Stimulated activated CD4-positive, alpha-beta T cell treated with anti-CD3 and anti-CD28 coated beads, Interleukin-1b, Interleukin-23, amount 100 ng/mL, for 24 hours (primary cell): ENCODE results near the gene MTFMT.
"Not testable (repeated sequence)": the region's sequence is repeated elsewhere in the genome, so short reads cannot be mapped to it uniquely, and the experiment has no call there.

Experiments
- DNase-seq, 4 experiments: peaks; one replicate each; pipeline ENCODE4 v3.0.0-alpha.2; 2020; ENCODE audit warnings: low read depth in 4 of 4, low spot score in 1 of 4

Gene MTFMT

GRCh38 chr15:65028921-65029735 is at the start of gene MTFMT:
MTFMT (minus strand) TSS chr15:65029639; CDS start chr15:65029613, 26 bp downstream.
- peak; percentile 90 to 96 (median 94) for DNase-seq

GRCh38 chr15:65077981-65078352 is 48.5 kb upstream of the MTFMT start:
- peak; percentile 12 to 39 (median 24) for DNase-seq

DNA sequence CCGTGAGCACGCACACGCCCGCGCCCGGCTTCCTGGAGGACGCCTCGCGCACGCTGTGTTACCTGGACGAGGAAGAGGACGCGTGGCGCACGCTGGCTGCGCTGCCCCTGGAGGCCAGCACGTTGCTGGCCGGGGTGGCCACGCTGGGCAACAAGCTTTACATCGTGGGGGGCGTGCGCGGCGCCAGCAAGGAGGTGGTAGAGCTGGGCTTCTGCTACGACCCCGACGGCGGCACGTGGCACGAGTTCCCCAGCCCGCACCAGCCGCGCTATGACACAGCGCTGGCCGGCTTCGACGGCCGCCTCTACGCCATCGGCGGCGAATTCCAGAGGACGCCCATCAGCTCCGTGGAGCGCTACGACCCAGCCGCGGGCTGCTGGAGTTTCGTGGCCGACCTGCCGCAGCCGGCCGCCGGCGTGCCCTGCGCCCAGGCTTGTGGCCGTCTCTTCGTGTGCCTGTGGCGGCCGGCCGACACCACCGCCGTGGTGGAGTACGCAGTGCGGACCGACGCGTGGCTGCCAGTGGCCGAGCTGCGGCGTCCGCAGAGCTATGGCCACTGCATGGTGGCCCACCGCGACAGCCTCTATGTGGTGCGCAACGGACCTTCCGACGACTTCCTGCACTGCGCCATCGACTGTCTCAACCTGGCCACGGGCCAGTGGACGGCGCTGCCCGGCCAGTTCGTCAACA is 48.0 kb upstream of the MTFMT start:
- DNase-seq: no peak

DNA sequence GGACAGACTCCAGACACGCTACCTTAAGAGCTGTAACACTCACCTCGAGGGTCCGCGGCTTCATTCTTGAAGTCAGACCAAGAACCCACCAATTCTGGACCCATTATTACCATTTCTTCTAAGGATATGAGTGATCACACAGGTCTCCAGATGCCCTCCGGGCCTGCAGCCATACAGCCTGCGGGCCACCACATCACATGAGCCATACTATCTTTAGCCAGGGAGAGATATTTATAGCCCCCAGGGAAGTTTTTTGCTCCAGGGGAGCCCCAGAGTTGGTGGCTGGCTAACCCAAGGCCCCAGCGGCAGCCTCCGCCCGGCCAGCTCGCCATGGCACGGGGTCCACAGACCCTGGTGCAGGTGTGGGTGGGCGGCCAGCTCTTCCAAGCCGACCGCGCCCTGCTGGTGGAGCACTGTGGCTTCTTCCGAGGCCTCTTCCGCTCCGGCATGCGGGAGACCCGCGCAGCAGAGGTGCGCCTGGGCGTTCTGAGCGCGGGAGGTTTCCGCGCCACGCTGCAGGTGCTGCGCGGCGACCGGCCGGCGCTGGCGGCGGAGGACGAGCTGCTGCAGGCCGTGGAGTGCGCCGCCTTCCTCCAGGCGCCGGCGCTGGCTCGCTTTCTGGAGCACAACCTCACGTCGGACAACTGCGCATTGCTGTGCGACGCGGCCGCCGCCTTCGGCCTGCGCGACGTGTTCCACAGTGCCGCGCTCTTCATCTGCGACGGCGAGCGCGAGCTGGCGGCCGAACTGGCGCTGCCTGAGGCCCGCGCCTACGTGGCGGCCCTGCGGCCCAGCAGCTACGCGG is 47.2 kb upstream of the MTFMT start, which contains the start of gene KBTBD13:
Gene KBTBD13, plus strand, starts transcription at position 261 of the 805 bp plus-strand sequence. Its CDS starts 70 bp downstream, at position 331.
- DNase-seq: no peak

- not testable (repeated sequence) for DNase-seq
Measured at GRCh38 chr15:65075607-65076395, 46.4 kb upstream of the MTFMT start.

DNA sequence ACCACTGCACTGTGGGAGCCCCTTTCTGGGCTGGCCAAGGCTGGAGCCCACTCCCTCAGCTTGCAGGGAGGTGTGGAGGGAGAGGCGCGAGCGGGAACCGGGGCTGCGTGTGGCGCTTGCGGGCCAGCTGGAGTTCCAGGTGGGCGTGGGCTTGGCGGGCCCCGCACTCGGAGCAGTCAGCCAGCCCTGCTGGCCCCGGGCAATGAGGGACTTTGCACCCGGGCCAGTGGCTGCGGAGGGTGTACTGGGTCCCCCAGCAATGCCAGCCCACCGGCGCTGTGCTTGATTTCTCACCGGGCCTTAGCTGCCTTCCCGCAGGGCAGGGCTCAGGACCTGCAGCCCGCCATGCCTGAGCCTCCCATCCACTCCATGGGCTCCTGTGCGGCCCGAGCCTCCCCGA is 45.5 kb upstream of the MTFMT start:
- DNase-seq: not testable (repeated sequence)

GRCh38 chr15:65072617-65073016 is 43.2 kb upstream of the MTFMT start:
- DNase-seq: no peak

DNA sequence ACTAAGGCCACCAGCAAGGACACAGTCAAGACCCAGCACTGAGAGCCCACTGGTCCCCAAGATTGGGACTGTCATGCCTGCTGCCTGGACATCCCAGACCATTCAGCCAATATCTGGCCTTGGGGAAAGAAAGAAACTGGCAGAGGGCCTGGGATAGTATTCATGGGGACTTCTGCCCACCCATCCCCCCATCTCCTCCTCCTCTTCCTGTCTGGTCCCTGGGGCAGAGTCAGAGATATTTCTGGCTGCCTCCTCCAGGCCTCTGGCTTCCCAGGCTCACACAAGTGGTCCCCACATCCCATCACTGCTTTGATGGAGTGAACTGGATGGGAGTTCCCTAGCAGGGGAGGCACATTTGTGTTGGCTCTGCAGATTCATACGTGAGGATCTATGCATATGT is 42.6 kb upstream of the MTFMT start:
- no peak for DNase-seq

GRCh38 chr15:65071381-65071811 is 42.0 kb upstream of the MTFMT start:
- DNase-seq: no peak

DNA sequence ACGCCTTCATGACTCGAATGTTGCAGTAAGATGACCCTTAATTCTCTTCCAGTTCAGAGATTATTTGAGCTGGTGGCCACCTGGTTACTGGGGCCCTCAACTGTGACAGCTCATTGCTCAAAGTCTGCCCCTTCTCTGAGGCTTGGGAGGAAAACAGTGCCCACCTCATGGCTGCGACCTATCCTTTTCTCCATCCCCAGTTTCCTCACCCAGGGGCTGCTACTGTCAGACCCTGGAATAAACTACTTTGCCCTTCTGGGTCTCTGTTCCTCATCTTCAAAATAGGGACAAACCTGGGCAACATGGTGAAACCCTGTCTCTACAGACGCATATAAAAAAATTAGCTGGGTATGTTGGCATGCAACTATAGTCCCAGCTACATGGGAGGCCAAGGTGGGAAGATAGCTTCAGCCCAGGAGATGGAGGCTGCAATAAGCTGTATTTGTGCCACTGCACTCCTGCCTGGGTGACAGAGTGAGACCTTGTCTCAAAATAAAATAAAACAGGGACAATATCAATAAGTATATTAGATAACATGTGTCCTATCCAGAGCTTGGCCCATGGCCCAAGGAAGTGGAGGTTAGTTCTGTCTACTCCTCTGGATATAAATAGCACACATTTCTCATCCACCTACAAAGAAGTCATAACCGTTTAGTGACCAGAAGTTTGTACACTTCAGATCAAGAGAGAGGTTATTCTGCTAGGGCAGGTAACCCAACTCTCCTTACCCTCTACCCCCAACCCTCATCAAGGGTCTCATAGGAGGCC is 40.5 kb upstream of the MTFMT start:
- DNase-seq: no peak

DNA sequence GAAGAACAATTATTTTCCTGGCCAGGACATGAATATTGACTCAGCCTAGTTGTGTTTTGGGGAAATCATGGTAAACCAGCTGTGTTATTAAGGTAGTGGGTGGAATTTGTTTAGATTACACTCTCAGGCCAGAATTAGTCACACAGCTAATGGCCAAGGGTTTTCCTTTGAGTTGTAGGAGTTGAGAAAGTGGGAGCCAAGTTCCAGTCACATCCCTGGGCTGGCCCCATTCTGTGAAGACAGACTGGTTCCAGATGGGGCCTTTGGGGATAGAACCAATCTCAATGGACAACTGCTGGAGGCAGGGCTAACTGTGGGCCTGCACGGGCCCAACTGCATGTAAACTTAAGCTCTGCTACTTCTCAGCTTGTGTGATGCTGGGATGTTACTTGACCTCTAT is 39.7 kb upstream of the MTFMT start:
- DNase-seq: no peak

- DNase-seq: no peak
Measured at GRCh38 chr15:65068403-65068788, 39.0 kb upstream of the MTFMT start.

DNA sequence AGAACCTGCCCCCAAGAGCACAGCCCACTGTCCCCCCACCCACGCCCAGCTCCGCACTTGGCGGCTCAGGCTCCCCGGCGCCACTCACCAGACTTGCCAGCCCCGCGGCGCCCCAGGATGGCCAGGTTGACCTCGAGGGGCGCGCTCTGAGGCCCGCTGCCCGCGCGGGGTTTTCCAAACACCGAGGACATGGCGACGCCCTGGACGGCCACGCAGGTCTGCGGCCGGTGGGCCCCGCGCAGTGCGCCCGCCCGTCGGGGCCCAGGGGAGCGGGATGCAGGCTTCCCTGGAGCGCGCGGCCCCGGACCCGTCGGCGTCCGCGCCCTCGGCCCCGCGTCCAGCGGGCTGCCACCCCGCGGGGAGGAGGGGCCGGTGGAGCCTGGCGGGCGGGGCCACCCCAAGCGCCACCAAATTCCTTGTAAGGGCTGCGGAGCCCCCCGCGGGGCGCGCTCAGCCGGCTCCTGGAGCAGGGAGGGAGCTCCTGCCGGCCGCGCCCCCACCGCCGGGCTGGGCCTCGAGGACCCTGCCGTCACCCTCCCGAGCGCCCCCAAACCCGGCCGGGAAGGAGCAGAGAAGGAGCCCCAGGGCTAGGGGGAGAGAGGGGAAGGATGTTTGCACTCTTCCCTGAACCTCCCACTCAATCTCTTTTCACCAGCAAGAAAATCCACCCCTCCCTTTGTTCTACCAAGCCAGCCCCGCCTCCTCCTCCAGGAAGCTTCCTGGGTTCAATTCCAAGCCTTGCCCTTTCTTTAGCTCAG is 38.4 kb upstream of the MTFMT start, which contains the start of gene RASL12:
Gene RASL12, minus strand, starts transcription at position 347 of the 758 bp plus-strand sequence. Its CDS starts 156 bp downstream, at position 191.
- no peak for DNase-seq

DNA sequence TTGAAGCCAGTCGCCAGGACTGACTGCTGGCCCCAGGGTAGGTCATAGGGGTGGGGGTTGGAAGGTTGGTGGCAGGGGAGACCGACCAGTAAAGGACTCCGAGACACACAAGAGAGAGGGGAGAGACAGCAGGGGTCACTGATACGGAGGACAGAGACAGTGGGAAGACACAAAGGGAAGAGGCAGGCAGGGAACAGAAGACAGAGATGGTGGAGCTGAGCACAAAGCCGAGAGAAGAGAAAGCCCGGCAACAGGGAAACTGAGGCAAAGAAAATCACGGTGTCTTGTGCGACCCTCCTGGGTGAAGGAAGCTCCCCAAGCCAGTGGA is 37.8 kb upstream of the MTFMT start:
- no peak for DNase-seq

DNA sequence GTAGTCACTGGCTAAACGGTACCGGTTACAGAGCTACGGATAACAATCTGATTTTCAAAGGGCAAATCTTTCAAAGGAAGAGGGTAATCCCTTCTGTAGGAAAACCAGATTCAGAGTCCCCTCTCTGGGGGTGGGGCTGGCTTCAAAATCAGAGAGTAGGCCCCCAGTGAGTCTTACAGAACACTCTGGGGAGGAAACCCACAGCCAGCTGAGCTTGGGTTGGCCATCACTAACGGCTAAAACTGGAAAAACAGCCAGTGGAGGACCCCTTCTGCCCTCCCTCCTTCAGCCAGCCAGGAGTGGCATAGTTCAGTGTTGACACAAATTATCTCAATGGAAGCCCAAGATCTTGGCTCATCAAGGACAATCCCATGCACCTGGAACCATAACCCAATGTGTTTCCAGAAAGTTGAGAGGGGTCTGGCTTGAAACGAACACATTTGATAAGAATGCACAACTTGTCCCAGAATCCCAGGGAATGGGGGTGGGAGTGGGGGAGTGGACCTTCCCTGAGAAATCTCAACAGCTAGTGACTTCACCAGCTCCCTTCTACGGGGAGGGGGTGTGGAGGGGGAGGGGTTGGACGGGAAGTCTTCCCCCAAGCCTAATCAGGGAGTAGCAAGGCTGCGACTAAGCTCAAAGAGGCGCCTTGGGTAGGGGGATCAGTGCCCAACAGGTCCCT is 37.3 kb upstream of the MTFMT start:
- DNase-seq: no peak

GRCh38 chr15:65066001-65066634 is 36.7 kb upstream of the MTFMT start:
- DNase-seq: no peak

- no peak for DNase-seq
Measured at GRCh38 chr15:65062726-65063125, 33.3 kb upstream of the MTFMT start.

DNA sequence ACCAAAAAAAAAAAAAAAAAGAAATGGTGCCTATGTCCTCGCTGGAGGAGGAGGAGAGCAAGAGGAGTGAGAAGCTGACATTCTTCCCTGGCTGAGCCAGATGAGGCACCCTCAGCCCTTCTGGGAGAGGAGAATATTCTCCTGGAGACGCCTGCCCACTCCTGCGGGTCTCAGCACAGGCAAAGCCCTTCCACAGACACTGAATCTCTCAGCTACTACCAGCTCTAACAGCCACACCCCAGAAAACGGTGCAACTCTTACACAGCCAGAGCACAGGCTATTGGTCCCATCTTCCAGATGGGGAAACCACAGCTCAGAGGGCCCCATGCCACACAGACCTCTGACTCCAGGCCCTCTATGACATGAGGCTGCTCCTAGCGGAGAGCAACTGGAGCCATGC is 32.6 kb upstream of the MTFMT start:
- DNase-seq: no peak
